T-cell (primary cell): ENCODE measurements around the gene KCNIP4. TPM values are rescaled to one million over a fixed set of nuclear protein-coding genes. Genes with fewer than 3 reads are reported as not detected.

Source experiments
- ATAC-seq, 4 experiments: fragments of 200-7000 bp in 3 of 4; fragments of 150-1000 bp in 1 of 4; cut with Tn5 transposase; replicated peaks in 1 of 4; 1 replicate in 3 of 4; 2 replicates in 1 of 4; pipeline ENCODE4 v1.10.0; 2021; ENCODE audit warnings: moderate library complexity in 3 of 4, mild to moderate bottlenecking in 2 of 4, moderate number of reproducible peaks in 1 of 4
- CTCF ChIA-PET, 2 donors: fragments of 300-600 bp; sonication (Branson Sonifier 250); formaldehyde crosslinking; loops; one replicate each; lab custom pipeline; 2022; ENCODE audit warnings: antibody characterized with exemption in 2 of 2; lab: Charles Lee
- POLR2A ChIA-PET, 2 donors: fragments of 300-600 bp; sonication (Branson Sonifier 250); formaldehyde crosslinking; loops; one replicate each; lab custom pipeline; 2022; ENCODE audit warnings: antibody characterized with exemption in 2 of 2; lab: Charles Lee
- DNase-seq, 35 experiments: peaks; one replicate each; pipeline versions ENCODE4 v3.0.0 to v3.0.0-alpha.2; 2013 to 2023
- H3K27ac ChIP-seq: one replicate; pipeline ENCODE4 v1.5.1; 2013; ENCODE audit warnings: low read length
- H3K27me3 ChIP-seq, 2 experiments: replicated peaks in 1 of 2; 1 replicate in 1 of 2; 2 replicates in 1 of 2; pipeline versions ENCODE4 v1.6.1 to v1.7.0; 2013; ENCODE audit warnings: low read length in 1 of 2, mixed read lengths in 1 of 2; ENCODE audit not compliant: control insufficient read depth in 2 of 2, insufficient read depth in 2 of 2; ENCODE audit errors: extremely low read depth in 1 of 2
- H3K36me3 ChIP-seq, 2 donors: 1 replicate in 1 of 2; 2 replicates in 1 of 2; pipeline versions ENCODE4 v1.6.1 to v1.7.0; 2013; ENCODE audit warnings: low read length in 1 of 2; ENCODE audit not compliant: control insufficient read depth in 2 of 2, insufficient read depth in 1 of 2; ENCODE audit errors: extremely low read depth in 1 of 2
- H3K4me1 ChIP-seq, 2 experiments: 1 replicate in 1 of 2; 2 replicates in 1 of 2; pipeline versions ENCODE4 v1.6.1 to v1.7.0; 2013; ENCODE audit warnings: low read length in 2 of 2, mixed read lengths in 1 of 2; ENCODE audit not compliant: insufficient read depth in 2 of 2, control insufficient read depth in 1 of 2; ENCODE audit errors: extremely low read depth in 1 of 2
- H3K4me3 ChIP-seq, 2 donors: 1 replicate in 1 of 2; 2 replicates in 1 of 2; pipeline versions ENCODE4 v1.5.1 to v1.7.0; 2013; ENCODE audit warnings: mild to moderate bottlenecking in 2 of 2, low read length in 1 of 2, moderate library complexity in 1 of 2; ENCODE audit not compliant: control insufficient read depth in 1 of 2; ENCODE audit errors: extremely low read depth in 1 of 2
- H3K9me3 ChIP-seq: 2 replicates; pipeline ENCODE4 v1.7.0; 2013
- H3K27ac Mint-ChIP-seq, 2 donors: one replicate each; pipeline ENCODE4 v1.8.0; 2020 to 2021; ENCODE audit warnings: mild to moderate bottlenecking in 2 of 2, mixed read lengths in 2 of 2
- H3K27me3 Mint-ChIP-seq, 2 donors: one replicate each; pipeline ENCODE4 v1.8.0; 2021 to 2022; ENCODE audit warnings: mixed read lengths in 2 of 2
- H3K36me3 Mint-ChIP-seq: one replicate; pipeline ENCODE4 v1.8.0; 2021; ENCODE audit warnings: mixed read lengths
- H3K4me1 Mint-ChIP-seq, 3 donors: one replicate each; pipeline ENCODE4 v1.8.0; 2020 to 2022; ENCODE audit warnings: mixed read lengths in 3 of 3, mild to moderate bottlenecking in 1 of 3
- H3K4me3 Mint-ChIP-seq, 3 donors: one replicate each; pipeline ENCODE4 v1.8.0; 2020 to 2022; ENCODE audit warnings: mild to moderate bottlenecking in 3 of 3, mixed read lengths in 3 of 3, moderate library complexity in 3 of 3
- H3K9me3 Mint-ChIP-seq, 3 donors: one replicate each; pipeline ENCODE4 v1.8.0; 2020 to 2022; ENCODE audit warnings: mixed read lengths in 3 of 3
- WGBS: methylation state at CpG from one replicate; pipeline ENCODE4 v1.1.5; 2013; ENCODE audit warnings: missing lambda C conversion rate; ENCODE audit not compliant: insufficient coverage; 5-methylcytosine and 5-hydroxymethylcytosine counted together
- total RNA-seq, 35 experiments: library from RNA in 6 of 35; stranded (reverse) in 6 of 35; fragments of 120-200 nt in 1 of 35; gene quantifications; one replicate each; pipeline versions ENCODE4 v1.2.1 to v1.2.4 and lab custom pipeline; 2013 to 2026

The KCNIP4 gene
- total RNA-seq, 5 donors from 2014 or later (not counting 1 experiment from before 2014, with no cell fraction given), result not detected

GRCh38 chr4:20696815-20697214, 1251.8 kb downstream of the KCNIP4 start:
- H3K27ac Mint-ChIP-seq, result no peak overlapping the region
- H3K27me3 Mint-ChIP-seq, result peaks cover 5 to 7% of the 10 kb centered on the region in 2 donors
- DNase-seq (no peak), ATAC-seq (no peak)
- H3K9me3 Mint-ChIP-seq, result no peaks in the 10 kb centered on the region
- ChIA-PET POLR2A (no interaction called here), CTCF (no interaction called here)
- WGBS, result no CpG with 5 or more reads among the region's 1 CpG
- Histone ChIP-seq H3K27ac (no peak overlapping the region), H3K9me3 (no peaks in the 10 kb centered on the region), H3K36me3 (no peaks in the 10 kb centered on the region), H3K27me3 (peaks cover 0 to 3% of the 10 kb centered on the region in 2 experiments), H3K4me1 (peaks cover 10 to 13% of the 10 kb centered on the region in 2 experiments), H3K4me3 (no peak overlapping the region)
- no peak overlapping the region for H3K4me3 Mint-ChIP-seq
- H3K36me3 Mint-ChIP-seq, result no peaks in the 10 kb centered on the region
- peaks cover 23 to 26% (median 23%) of the 10 kb centered on the region in 3 donors for H3K4me1 Mint-ChIP-seq

GRCh38 chr4:20687864-20688263, 1260.7 kb downstream of the KCNIP4 start:
- no peak overlapping the region for H3K4me3 ChIP-seq
- no peaks in the 10 kb centered on the region for H3K4me1 ChIP-seq
- H3K4me3 Mint-ChIP-seq, result no peak overlapping the region
- no peak overlapping the region for H3K27ac ChIP-seq
- no peaks in the 10 kb centered on the region for H3K4me1 Mint-ChIP-seq
- ChIA-PET POLR2A (no interaction called here), CTCF (no interaction called here)
- DNase-seq (no peak), ATAC-seq (no peak)
- no peaks in the 10 kb centered on the region for H3K36me3 ChIP-seq
- H3K9me3 ChIP-seq, result no peaks in the 10 kb centered on the region
- H3K27ac Mint-ChIP-seq, result no peak overlapping the region
- peaks cover 5 to 13% of the 10 kb centered on the region in 2 donors for H3K27me3 Mint-ChIP-seq
- WGBS, result no CpG with 5 or more reads among the region's 3 CpGs
- peaks cover 0 to 5% of the 10 kb centered on the region in 2 experiments for H3K27me3 ChIP-seq
- no peaks in the 10 kb centered on the region for H3K9me3 Mint-ChIP-seq
- no peaks in the 10 kb centered on the region for H3K36me3 Mint-ChIP-seq

DNA sequence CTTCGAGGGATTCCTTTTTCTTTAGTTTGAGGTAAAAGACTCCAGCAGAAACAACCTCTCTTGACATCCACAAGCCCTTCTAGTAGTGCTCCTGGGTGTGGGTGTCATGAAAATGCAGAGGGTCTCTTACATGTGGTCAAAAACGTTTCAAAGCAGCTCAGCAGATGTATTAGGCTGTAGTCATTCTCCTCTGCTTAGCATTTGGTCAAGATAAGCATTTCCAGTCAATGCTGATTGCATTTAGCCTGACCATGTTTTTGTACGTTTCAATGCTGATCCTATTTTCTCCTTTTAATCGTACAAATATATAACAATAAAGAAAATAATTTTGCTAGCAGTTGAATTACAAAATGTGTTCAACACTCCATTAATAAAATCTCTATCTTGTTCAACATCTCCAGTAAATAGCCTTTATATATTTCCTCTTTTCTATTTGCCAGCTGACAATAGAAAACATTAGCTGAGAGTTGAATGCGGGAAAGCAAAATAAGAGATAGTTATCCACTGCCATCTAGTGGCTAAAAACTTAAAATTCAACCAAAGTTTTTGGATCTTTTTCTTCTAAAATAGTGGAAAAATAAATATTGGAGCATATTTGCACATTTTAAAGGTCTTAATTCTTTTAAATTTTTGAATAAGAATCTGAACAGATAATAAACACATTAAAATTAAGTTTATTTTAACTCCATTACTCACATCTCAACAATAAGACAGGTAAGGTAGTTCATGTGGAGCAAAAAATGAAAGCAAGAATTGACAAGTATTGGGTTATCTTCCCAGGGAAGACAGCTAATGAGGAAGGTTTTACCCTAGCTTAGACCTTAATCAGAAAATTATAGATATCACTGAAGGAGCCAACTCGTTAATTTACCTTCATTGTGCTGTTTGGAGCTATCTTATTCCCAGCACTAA, 1263.5 kb downstream of the KCNIP4 start:
- Histone ChIP-seq H3K4me1 (no peaks in the 10 kb centered on the region), H3K9me3 (no peaks in the 10 kb centered on the region), H3K4me3 (no peak overlapping the region), H3K27me3 (peaks cover 0 to 3% of the 10 kb centered on the region in 2 experiments), H3K27ac (no peak overlapping the region), H3K36me3 (no peaks in the 10 kb centered on the region)
- Mint-ChIP-seq H3K36me3 (no peaks in the 10 kb centered on the region), H3K9me3 (no peaks in the 10 kb centered on the region), H3K27ac (no peak overlapping the region), H3K4me3 (no peak overlapping the region), H3K4me1 (no peaks in the 10 kb centered on the region), H3K27me3 (peaks cover 11 to 17% of the 10 kb centered on the region in 2 donors)
- 0% methylated on average over 1 of the region's 6 CpGs for WGBS
- CTCF ChIA-PET, result interaction anchor here (0.6 to 2.0 kb wide), 11 partner anchors 10 to 297 kb away, joined by 3 to 10 read pairs (median 4); partner anchors contain the start of gene PACRGL (in 1 of the 2)
- POLR2A ChIA-PET, result no interaction called here
- ATAC-seq, result no peak
- peak in 1 of 35 experiments; percentile 41 for DNase-seq

GRCh38 chr4:20683766-20684165, 1264.8 kb downstream of the KCNIP4 start:
- peaks cover 12 to 13% of the 10 kb centered on the region in 2 donors for H3K27me3 Mint-ChIP-seq
- ChIA-PET CTCF (interaction anchor here (0.5 to 1.7 kb wide), 3 partner anchors 19 to 289 kb away, joined by 3 to 9 read pairs (median 3); no protein-coding TSS in a partner anchor), POLR2A (no interaction called here)
- no peaks in the 10 kb centered on the region for H3K9me3 Mint-ChIP-seq
- no CpG with 5 or more reads among the region's 3 CpGs for WGBS
- DNase-seq (no peak), ATAC-seq (no peak)
- no peaks in the 10 kb centered on the region for H3K9me3 ChIP-seq
- no peak overlapping the region for H3K4me3 Mint-ChIP-seq
- no peak overlapping the region for H3K4me3 ChIP-seq
- no peaks in the 10 kb centered on the region for H3K4me1 Mint-ChIP-seq
- H3K27ac Mint-ChIP-seq, result no peak overlapping the region
- peaks cover 0 to 3% of the 10 kb centered on the region in 2 experiments for H3K27me3 ChIP-seq
- no peaks in the 10 kb centered on the region for H3K4me1 ChIP-seq
- no peaks in the 10 kb centered on the region for H3K36me3 Mint-ChIP-seq
- no peak overlapping the region for H3K27ac ChIP-seq
- H3K36me3 ChIP-seq, result no peaks in the 10 kb centered on the region

- H3K4me1 ChIP-seq, result no peaks in the 10 kb centered on the region
- no peak overlapping the region for H3K4me3 ChIP-seq
- Mint-ChIP-seq H3K36me3 (no peaks in the 10 kb centered on the region), H3K27me3 (peaks cover 16 to 18% of the 10 kb centered on the region in 2 donors), H3K9me3 (no peaks in the 10 kb centered on the region), H3K4me1 (no peaks in the 10 kb centered on the region), H3K4me3 (no peak overlapping the region), H3K27ac (no peak overlapping the region)
- H3K27ac ChIP-seq, result no peak overlapping the region
- peaks cover 0 to 3% of the 10 kb centered on the region in 2 experiments for H3K27me3 ChIP-seq
- no peaks in the 10 kb centered on the region for H3K36me3 ChIP-seq
- no peaks in the 10 kb centered on the region for H3K9me3 ChIP-seq
- 84% methylated on average over 3 of the region's 3 CpGs for WGBS
- DNase-seq (no peak), ATAC-seq (no peak)
- CTCF ChIA-PET, result no interaction called here
- POLR2A ChIA-PET, result no interaction called here
Observed at GRCh38 chr4:20682853-20683252, 1265.7 kb downstream of the KCNIP4 start.

DNA sequence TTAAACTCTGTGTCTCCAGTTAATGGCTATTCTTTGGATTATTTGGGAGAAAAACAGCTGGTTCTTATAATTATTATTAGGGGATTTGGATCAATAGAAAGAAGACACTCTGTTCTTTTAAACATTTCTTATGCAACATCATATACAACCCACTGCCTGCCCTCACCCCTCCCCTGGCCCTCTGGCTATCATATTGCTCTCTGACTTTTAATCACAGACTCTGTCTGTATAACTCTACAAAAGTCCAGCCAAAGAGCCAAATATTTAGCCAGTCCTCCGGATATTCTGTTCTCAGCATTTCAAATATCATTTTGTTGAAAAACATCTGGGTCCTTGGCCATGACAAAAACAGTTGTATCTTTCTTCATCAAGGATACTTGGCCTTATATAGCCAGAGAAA, 1267.3 kb downstream of the KCNIP4 start:
- Mint-ChIP-seq H3K4me1 (no peaks in the 10 kb centered on the region), H3K9me3 (no peaks in the 10 kb centered on the region), H3K27ac (no peak overlapping the region), H3K27me3 (peaks cover 22 to 28% of the 10 kb centered on the region in 2 donors), H3K4me3 (no peak overlapping the region), H3K36me3 (no peaks in the 10 kb centered on the region)
- peaks cover 0 to 3% of the 10 kb centered on the region in 2 experiments for H3K27me3 ChIP-seq
- 100% methylated on average over 1 of the region's 1 CpG for WGBS
- no peaks in the 10 kb centered on the region for H3K4me1 ChIP-seq
- no peaks in the 10 kb centered on the region for H3K9me3 ChIP-seq
- H3K4me3 ChIP-seq, result no peak overlapping the region
- no peak overlapping the region for H3K27ac ChIP-seq
- ATAC-seq (no peak), DNase-seq (no peak)
- POLR2A ChIA-PET, result no interaction called here
- no peaks in the 10 kb centered on the region for H3K36me3 ChIP-seq
- CTCF ChIA-PET, result no interaction called here
